D721Med (cell line): ENCODE data around the gene ZNF652.

Source experiments
- DNase-seq: peaks from one replicate; pipeline ENCODE4 v3.0.0; 2011; ENCODE audit warnings: low spot score; ENCODE audit not compliant: insufficient read length
- FAIRE-seq: peaks from 2 replicates; lab custom pipeline; 2011; peaks lifted over from hg19 to GRCh38; lab: Jason Lieb, UNC
- TF ChIP-seq, protein P1 (sequence below): IDR thresholded peaks from 2 replicates; pipeline ENCODE4 v1.5.1; 2012; ENCODE audit warnings: mild to moderate bottlenecking, control low read depth; ENCODE audit not compliant: insufficient read depth; ENCODE audit errors: missing control alignments

ZNF652 gene

DNA sequence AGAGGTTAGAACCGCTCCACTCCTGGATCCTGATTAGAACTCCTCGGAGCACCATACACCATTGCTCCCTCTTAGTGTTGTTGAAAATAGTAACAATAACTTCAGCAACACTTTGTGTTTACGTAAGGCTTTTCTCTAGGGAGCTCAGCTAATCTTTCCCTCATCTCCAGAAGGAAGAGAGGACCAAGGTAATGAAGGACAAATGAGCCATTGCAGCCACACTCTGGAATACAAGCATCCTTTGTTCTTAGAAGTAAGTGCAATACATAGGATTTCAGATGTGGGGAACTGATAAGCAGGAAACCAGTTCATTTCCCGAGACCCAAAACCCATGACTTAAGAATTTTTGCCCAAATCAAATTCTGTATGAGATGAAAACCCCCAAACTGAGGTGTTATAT lies 22.9 kb upstream of the ZNF652 start:
- no peak for FAIRE-seq

DNA sequence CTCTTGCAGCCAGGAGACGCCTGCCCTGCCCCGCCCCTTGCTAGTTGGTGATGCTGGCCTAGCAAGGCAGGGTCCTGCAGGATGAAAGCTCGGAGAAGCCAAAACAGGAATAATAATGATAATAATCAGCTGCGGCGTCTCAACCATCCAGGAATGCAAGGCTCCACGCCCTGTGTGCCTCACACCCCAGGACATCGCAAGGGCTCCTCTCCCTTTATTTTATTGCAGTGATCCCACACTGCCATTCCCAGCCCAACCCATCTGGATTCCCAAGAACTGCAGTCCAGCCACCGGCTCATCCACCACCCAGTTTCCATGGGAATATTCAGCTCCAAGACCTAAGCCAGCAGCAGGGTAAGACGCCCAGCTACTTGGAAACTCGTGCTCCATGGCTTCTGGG lies 21.0 kb upstream of the ZNF652 start:
- DNase-seq (no peak), FAIRE-seq (no peak)
- TF ChIP-seq, protein P1, sequence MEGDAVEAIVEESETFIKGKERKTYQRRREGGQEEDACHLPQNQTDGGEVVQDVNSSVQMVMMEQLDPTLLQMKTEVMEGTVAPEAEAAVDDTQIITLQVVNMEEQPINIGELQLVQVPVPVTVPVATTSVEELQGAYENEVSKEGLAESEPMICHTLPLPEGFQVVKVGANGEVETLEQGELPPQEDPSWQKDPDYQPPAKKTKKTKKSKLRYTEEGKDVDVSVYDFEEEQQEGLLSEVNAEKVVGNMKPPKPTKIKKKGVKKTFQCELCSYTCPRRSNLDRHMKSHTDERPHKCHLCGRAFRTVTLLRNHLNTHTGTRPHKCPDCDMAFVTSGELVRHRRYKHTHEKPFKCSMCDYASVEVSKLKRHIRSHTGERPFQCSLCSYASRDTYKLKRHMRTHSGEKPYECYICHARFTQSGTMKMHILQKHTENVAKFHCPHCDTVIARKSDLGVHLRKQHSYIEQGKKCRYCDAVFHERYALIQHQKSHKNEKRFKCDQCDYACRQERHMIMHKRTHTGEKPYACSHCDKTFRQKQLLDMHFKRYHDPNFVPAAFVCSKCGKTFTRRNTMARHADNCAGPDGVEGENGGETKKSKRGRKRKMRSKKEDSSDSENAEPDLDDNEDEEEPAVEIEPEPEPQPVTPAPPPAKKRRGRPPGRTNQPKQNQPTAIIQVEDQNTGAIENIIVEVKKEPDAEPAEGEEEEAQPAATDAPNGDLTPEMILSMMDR: no peak

More for the DNA sequence above, 22.9 kb upstream of the ZNF652 start:
- TF ChIP-seq, protein P1: no peak
- DNase-seq: no peak

DNA sequence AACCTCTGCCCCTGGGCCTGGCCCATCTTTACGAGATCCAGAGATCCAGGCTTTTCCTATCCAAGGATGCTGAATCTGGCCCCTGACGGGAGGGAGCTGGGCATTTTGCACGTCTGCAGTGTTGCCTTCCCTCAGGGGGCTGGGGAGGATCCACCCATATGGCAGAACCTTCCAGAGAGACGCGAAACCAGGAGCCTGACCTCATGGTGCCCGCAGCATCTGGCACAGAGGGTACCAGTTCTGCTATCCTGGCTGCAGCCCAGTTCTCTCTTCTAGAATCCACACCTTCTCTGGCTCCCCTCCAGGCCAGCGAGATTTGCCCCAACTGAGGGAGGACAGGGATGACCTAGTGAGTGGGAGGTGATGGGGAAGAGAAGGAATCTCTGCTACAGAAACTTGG lies 20.5 kb upstream of the ZNF652 start:
- FAIRE-seq: no peak
- TF ChIP-seq, protein P1: no peak
- DNase-seq: no peak

DNA sequence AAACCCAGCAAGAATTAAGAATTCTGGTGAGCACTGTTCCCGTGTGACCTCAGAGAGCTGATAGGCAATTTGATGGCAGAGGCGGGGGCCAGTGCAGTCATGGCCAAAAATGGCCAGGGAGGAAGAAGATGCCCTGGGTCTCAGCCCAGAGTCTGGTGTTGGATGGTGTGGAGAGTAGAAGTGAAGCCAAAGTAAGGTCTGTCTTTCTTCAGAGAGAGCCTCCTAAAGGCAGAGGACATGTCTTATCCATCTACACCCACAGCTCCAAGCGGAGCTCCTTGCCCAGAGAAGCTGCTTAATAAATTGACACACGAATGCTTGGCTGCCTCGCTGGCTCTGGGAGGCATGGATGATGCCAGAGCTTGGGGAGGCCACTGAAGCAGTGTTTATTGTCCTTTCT lies 19.7 kb upstream of the ZNF652 start:
- DNase-seq (no peak), FAIRE-seq (no peak)
- TF ChIP-seq, protein P1: no peak

DNA sequence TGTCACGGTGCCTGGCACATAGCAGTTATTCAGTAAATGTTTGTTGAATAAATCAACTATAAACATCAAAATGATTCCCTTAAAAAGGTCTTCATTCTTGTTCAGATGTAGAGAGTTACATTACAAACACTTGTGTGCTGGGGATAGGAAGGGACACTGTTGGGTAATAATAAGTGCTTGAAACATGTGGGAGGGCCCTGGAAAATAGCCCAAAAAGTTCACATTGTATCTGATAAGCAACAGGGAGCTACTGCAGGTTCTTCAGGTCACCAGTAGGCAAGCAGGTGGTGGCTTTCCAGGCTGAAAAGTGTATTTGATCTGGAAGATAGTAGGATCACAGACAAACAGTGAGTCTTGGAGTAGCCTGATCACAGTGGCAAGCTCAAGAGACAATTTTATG lies 19.0 kb upstream of the ZNF652 start:
- FAIRE-seq (no peak), DNase-seq (no peak)
- TF ChIP-seq, protein P1: no peak

DNA sequence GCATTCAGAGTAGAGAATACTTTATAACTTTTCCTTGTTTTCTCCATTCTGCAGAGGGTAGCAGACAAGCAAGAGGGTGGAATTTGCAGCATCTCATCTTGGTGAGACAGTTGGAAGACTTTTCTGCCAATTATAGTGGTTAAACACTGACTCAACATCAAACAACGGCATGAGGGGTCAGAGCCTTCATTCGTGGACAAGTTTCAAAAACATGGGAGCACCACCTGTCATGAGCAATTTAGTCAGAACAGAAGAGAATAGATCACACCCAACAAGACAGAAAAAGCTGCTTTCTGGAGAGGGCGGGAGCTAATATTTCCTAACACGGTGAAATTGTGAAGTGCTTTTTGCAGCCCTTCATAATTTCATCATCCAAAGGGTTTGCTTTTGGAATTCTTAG lies 17.9 kb upstream of the ZNF652 start:
- no peak for FAIRE-seq

DNA sequence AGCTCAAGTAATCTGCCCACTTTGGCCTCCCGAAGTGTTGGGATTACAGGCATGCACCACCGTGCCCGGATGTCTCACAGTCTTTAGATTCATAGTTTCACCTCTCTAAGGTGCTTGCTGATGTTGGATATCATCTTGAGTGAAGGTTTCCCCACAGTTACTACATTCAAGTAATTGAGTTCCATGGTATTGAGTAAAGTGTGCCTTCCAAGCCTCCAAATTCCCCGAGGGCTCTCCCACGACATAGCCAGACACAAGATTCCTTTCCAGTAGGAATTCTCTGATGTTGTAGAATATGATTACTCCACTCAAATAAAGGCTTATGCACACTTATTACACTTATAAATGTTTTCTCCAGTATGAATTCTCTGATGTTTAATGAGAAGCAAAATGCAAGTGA lies 16.3 kb upstream of the ZNF652 start:
- TF ChIP-seq, protein P1: no peak
- FAIRE-seq (no peak), DNase-seq (no peak)

More for the DNA sequence above, 17.9 kb upstream of the ZNF652 start:
- TF ChIP-seq, protein P1: no peak
- DNase-seq: no peak
